ENCODE measurements around the gene PRKD1. TPM values are rescaled to one million over a fixed set of nuclear protein-coding genes. Genes with fewer than 3 reads are reported as not detected.

PRKD1 gene
- total RNA-seq, 1 donor from 2014 or later: 14.9 TPM

DNA sequence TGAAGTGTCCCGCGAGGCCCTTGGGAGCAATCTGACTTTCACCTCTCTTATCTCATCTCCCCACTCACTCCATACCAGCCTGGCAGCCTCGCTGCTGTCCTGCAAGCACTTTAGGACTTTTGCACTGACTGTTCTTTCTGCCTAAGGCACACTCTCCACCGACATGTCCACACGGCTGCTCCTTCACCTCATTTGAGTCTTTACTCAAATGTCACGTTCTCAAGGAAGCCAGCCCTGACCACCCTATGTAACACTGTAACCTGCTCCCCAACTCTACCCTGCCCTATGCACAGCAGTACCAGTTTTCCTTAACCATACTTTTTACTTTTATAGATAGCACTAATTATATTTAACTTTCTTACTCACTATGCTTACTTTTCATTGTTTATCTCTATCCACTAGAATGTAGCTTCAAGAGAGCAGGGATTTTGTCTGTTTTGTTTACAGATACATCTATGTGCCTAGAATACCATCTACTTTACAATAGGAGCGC, 32.0 kb downstream of the PRKD1 start:
- H3K9me3 ChIP-seq: no peaks in the 10 kb centered on the region
- DNase-seq (peak; percentile 63), ATAC-seq (peak; percentile 86 to 87)
- H3K4me1 ChIP-seq: no peaks in the 10 kb centered on the region
- no peak overlapping the region for H3K27ac ChIP-seq
- H3K36me3 ChIP-seq: no peaks in the 10 kb centered on the region
- H3K4me3 ChIP-seq: peak overlapping the region; percentile 5
- intact Hi-C loops (cut with DNase I): no loop called here
- no peaks in the 10 kb centered on the region for H3K27me3 ChIP-seq (ENCODE audit: low read depth)
- TF ChIP-seq, protein P1, sequence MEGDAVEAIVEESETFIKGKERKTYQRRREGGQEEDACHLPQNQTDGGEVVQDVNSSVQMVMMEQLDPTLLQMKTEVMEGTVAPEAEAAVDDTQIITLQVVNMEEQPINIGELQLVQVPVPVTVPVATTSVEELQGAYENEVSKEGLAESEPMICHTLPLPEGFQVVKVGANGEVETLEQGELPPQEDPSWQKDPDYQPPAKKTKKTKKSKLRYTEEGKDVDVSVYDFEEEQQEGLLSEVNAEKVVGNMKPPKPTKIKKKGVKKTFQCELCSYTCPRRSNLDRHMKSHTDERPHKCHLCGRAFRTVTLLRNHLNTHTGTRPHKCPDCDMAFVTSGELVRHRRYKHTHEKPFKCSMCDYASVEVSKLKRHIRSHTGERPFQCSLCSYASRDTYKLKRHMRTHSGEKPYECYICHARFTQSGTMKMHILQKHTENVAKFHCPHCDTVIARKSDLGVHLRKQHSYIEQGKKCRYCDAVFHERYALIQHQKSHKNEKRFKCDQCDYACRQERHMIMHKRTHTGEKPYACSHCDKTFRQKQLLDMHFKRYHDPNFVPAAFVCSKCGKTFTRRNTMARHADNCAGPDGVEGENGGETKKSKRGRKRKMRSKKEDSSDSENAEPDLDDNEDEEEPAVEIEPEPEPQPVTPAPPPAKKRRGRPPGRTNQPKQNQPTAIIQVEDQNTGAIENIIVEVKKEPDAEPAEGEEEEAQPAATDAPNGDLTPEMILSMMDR (IDR thresholded peaks at IDR 0.05): no peak

GRCh38 chr14:29893989-29894388, 33.7 kb downstream of the PRKD1 start:
- intact Hi-C loops (cut with DNase I): no loop called here
- Histone ChIP-seq H3K27me3 (ENCODE audit: low read depth) (no peaks in the 10 kb centered on the region), H3K36me3 (no peaks in the 10 kb centered on the region), H3K4me1 (no peaks in the 10 kb centered on the region), H3K9me3 (no peaks in the 10 kb centered on the region), H3K4me3 (no peak overlapping the region), H3K27ac (no peak overlapping the region)
- DNase-seq: no peak
- ATAC-seq: no peak
- TF ChIP-seq, protein P1 (IDR thresholded peaks at IDR 0.05): no peak

DNA sequence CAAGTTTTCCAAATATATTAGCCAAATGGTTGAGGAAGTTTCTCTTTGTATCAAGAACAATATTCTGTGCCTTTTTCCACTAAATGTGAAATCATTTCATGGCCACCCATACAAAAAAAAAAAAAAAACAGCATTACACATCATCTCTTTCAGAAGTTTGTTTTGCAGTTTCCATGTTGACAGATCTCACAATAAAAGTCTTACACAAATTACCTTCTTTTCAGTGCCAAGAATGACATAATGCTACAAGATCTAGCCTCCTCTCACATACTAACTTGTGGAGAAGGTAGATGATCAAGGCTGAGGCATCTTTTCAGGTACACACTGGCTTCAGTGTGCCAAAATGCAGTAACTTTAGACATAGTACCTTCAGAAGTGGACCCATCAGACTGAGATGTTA, 35.3 kb downstream of the PRKD1 start:
- intact Hi-C loops (cut with DNase I): no loop called here
- Histone ChIP-seq H3K4me1 (no peaks in the 10 kb centered on the region), H3K9me3 (no peaks in the 10 kb centered on the region), H3K27ac (no peak overlapping the region), H3K27me3 (ENCODE audit: low read depth) (no peaks in the 10 kb centered on the region), H3K36me3 (no peaks in the 10 kb centered on the region), H3K4me3 (no peak overlapping the region)
- DNase-seq (no peak), ATAC-seq (no peak)
- TF ChIP-seq, protein P1 (IDR thresholded peaks at IDR 0.05): no peak

- DNase-seq: no peak
- Histone ChIP-seq H3K27ac (no peak overlapping the region), H3K36me3 (no peaks in the 10 kb centered on the region), H3K4me1 (no peaks in the 10 kb centered on the region), H3K9me3 (no peaks in the 10 kb centered on the region), H3K4me3 (no peak overlapping the region), H3K27me3 (ENCODE audit: low read depth) (no peaks in the 10 kb centered on the region)
- TF ChIP-seq, protein P1 (IDR thresholded peaks at IDR 0.05): no peak
- ATAC-seq: peak; percentile 62 to 85
- intact Hi-C loops (cut with DNase I): no loop called here
These were observed 41.7 kb downstream of the PRKD1 start for GRCh38 chr14:29885988-29886387.

DNA sequence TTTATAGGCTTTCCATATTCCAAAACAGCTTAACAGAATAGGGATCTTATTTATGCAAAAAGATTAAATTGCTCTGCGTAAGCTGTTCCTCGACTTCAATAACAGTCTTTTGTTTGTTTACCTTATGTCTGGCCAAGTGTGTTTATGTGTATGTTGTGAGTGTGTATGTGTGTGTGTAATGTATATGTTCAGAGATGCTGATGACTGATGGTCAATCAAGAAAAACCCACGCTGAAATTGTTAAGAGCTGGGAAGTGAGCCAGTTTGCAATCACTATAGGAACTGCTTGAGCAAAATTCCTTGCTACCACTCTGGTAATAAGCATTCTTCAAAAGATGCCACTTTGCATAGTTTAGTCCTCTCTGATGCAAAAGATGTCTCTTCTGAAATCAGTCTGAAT, 59.6 kb downstream of the PRKD1 start:
- TF ChIP-seq, protein P1 (IDR thresholded peaks at IDR 0.05): no peak
- Histone ChIP-seq H3K27me3 (ENCODE audit: low read depth) (no peaks in the 10 kb centered on the region), H3K36me3 (no peaks in the 10 kb centered on the region), H3K4me1 (no peaks in the 10 kb centered on the region), H3K9me3 (no peaks in the 10 kb centered on the region), H3K27ac (no peak overlapping the region), H3K4me3 (no peak overlapping the region)
- ATAC-seq (no peak), DNase-seq (no peak)
- intact Hi-C loops (cut with DNase I): no loop called here

- no peak overlapping the region for H3K27ac ChIP-seq
- ATAC-seq (no peak), DNase-seq (no peak)
- no peaks in the 10 kb centered on the region for H3K27me3 ChIP-seq (ENCODE audit: low read depth)
- no peaks in the 10 kb centered on the region for H3K9me3 ChIP-seq
- TF ChIP-seq, protein P1 (IDR thresholded peaks at IDR 0.05): no peak
- intact Hi-C loops (cut with DNase I): no loop called here
- no peaks in the 10 kb centered on the region for H3K4me1 ChIP-seq
- H3K36me3 ChIP-seq: no peaks in the 10 kb centered on the region
- H3K4me3 ChIP-seq: no peak overlapping the region
These were observed 62.3 kb downstream of the PRKD1 start for GRCh38 chr14:29865299-29865698.
